ENCODE data around the gene IFRD2. TPM values are rescaled to one million over a fixed set of nuclear protein-coding genes. Genes with fewer than 3 reads are reported as not detected.
"Not testable (repeated sequence)": the region's sequence is repeated elsewhere in the genome, so short reads cannot be mapped to it uniquely, and the experiment has no call there.

Gene IFRD2
- total and polyA plus RNA-seq, 5 donors, result 50.9 to 67.6 (median 54.2) TPM

DNA sequence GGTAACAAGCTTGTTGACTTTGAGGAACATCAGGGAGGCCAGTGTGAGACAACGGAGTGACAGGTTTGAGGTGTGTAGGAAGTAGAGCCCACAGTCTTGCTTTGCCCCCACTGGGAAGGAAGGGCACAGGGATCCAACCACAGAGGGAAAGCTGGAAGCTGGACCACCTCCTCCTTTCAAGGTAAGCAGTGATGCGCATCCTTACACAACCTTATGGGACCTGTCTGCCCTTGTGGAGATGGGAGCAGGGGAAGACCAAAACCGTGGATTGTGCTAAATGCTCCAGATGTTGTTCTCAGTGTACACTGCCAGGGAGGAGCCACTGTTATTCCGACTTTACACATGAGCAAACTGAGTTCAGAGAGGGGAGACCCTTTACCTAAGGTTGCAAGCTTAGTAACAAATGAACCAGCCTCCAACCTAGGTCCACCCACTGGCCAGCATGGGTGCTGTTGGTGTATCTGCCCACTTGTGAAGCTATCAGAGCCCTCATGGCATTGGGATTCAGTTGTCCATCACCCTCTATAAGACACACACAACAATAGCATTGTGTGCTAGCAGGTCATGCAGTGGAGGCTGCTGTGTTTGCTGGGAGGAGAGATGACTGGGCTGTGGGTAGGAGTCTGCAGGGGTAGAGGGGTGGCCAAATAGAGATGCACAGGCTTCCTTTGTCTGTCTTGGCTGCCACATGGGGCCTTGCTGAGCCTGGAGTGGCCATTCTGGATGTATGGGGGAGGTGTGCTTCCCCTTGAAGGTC is 13.9 kb downstream of the IFRD2 start:
- intact Hi-C loops (cut with DNase I), result loop anchor here in 2 of 4 donors (10.0 kb wide), 1 partner anchor 154 kb away; no protein-coding TSS in a partner anchor
- ATAC-seq (peak in 1 of 2 donors; percentile 1), DNase-seq (no peak)
- no peaks in the 10 kb centered on the region for H3K9me3 ChIP-seq (ENCODE audit: control insufficient read depth, low read length)
- no peak overlapping the region for H3K4me3 ChIP-seq (ENCODE audit: low read length)
- H3K27ac ChIP-seq (ENCODE audit: low read length), result peak overlapping the region; percentile 89
- peaks cover 2% of the 10 kb centered on the region for H3K4me1 ChIP-seq (ENCODE audit: control insufficient read depth, insufficient read depth, low read length)
- no peaks in the 10 kb centered on the region for H3K27me3 ChIP-seq (ENCODE audit: control insufficient read depth, insufficient read depth)
- WGBS, result 76% methylated on average over 4 of the region's 4 CpGs

DNA sequence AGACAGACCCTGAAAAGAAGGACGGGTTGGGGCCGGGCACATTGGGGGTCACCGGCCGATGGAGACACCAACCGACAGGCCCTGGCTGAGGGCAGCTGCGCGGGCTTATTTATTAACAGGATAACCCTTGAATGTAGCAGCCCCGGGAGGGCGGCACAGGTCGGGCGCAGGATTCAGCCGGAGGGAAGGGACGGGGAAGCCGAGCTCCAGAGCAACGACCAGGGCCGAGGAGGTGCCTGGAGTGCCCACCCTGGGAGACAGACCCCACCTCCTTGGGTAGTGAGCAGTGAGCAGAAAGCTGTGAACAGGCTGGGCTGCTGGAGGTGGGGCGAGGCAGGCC is 15.5 kb downstream of the IFRD2 start:
- WGBS, result 89% methylated on average over 17 of the region's 17 CpGs
- Histone ChIP-seq H3K27ac (ENCODE audit: low read length) (no peak overlapping the region), H3K27me3 (ENCODE audit: control insufficient read depth, insufficient read depth) (no peaks in the 10 kb centered on the region), H3K9me3 (ENCODE audit: control insufficient read depth, low read length) (no peaks in the 10 kb centered on the region), H3K4me3 (ENCODE audit: low read length) (no peak overlapping the region), H3K4me1 (ENCODE audit: control insufficient read depth, insufficient read depth, low read length) (peaks cover 2% of the 10 kb centered on the region)
- no peak for ATAC-seq
- intact Hi-C loops (cut with DNase I), result loop anchor here in 2 of 4 donors (10.0 kb wide), 1 partner anchor 152 kb away; no protein-coding TSS in a partner anchor
- no peak for DNase-seq

DNA sequence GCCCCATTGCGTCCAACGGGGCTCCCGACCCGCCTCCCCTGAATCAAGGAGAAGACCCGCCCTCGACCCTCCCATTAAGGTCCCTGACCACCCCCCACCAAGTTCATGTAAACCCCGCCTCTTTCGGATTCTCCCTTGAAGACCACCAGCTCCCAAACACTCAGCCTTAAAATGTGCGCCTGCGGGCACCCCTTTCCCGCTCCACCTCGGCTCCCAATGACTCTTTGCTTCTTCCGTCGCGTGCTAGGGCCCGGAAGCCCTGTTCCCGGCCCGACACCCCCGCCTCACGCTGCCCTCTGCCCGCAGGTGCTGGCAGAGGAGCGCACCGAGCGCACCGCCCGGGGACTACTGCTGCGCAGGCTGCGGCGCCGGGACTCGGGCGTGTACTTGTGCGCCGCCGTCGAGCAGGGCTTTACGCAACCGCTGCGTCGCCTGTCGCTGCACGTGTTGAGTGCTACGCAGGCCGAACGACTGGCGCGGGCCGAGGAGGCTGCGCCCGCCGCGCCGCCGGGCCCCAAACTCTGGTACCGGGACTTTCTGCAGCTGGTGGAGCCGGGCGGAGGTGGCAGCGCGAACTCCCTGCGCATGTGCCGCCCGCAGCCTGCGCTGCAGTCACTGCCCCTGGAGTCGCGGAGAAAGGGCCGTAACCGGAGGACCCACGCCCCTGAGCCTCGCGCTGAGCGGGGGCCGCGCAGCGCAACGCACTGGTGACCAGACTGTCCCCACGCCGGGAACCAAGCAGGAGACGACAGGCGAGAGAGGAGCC is 16.1 kb downstream of the IFRD2 start:
- Histone ChIP-seq H3K27me3 (ENCODE audit: control insufficient read depth, insufficient read depth) (no peaks in the 10 kb centered on the region), H3K4me1 (ENCODE audit: control insufficient read depth, insufficient read depth, low read length) (peaks cover 2% of the 10 kb centered on the region), H3K9me3 (ENCODE audit: control insufficient read depth, low read length) (no peaks in the 10 kb centered on the region), H3K4me3 (ENCODE audit: low read length) (no peak overlapping the region), H3K27ac (ENCODE audit: low read length) (no peak overlapping the region)
- 48% methylated on average over 79 of the region's 79 CpGs for WGBS
- intact Hi-C loops (cut with DNase I), result loop anchor here in 3 of 4 donors (2.0 to 10.0 kb wide), 2 partner anchors 49 to 151 kb away; no protein-coding TSS in a partner anchor
- ATAC-seq, result no peak
- DNase-seq, result peak in 2 of 3 donors; percentile 67 to 69

DNA sequence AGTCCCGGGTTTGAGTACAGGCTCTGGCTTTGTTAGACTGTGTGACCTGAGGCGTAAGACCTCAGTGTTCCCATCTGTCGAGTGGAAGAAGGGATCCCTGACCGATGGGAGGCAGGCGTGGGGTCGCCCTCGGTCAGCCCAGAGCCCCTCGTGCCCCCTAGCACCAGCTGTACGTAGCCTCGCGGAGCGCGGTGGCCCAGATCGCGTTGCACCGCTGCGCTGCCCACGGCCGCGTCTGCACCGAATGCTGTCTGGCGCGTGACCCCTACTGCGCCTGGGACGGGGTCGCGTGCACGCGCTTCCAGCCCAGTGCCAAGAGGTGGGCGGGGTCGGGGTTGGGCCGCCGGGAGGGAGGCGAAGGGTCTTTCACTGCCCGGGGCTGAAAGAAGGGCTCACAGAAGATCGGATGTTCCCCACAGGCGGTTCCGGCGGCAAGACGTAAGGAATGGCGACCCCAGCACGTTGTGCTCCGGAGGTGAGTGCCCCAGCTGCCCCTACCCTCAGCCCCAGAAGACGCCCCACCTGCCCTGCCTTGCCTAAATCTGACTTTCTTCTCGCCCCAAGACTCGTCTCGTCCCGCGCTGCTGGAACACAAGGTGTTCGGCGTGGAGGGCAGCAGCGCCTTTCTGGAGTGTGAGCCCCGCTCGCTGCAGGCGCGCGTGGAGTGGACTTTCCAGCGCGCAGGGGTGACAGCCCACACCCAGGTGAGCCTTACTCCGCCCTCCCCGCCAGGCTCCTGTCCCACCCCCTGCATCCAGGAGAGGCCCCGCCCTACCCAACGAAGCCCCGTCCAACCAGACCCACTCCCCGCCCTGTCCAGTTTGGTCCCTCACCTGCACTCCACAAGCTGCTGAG is 16.9 kb downstream of the IFRD2 start:
- DNase-seq, result peak in 2 of 3 donors; percentile 45 to 64

DNA sequence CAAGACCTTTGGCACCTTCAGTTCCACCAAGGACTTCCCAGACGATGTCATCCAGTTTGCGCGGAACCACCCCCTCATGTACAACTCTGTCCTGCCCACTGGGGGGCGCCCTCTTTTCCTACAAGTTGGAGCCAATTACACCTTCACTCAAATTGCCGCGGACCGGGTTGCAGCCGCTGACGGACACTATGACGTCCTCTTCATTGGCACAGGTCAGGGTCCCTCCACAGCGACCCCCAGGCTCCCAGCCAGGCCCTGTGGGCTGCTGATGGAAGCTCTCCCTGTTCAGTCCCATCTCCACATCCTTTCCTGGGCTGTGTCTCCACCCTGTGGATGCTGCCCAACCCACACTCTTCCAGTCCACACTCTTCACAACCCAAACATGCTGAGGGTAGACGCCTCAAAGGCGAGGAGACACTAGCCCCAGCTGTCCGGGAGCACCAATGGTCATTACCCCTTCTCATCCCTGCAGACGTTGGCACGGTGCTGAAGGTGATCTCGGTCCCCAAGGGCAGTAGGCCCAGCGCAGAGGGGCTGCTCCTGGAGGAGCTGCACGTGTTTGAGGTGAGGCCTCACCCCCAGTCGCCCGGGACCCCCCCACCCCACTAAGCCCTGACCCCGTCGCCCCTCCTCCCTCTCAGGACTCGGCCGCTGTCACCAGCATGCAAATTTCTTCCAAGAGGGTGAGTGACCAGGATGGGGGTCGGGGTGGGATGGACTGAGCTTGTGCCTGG is 17.7 kb downstream of the IFRD2 start:
- ATAC-seq, result peak in 1 of 2 donors; percentile 20
- WGBS, result 29% methylated on average over 26 of the region's 26 CpGs
- Histone ChIP-seq H3K27ac (ENCODE audit: low read length) (no peak overlapping the region), H3K27me3 (ENCODE audit: control insufficient read depth, insufficient read depth) (no peaks in the 10 kb centered on the region), H3K9me3 (ENCODE audit: control insufficient read depth, low read length) (no peaks in the 10 kb centered on the region), H3K4me3 (ENCODE audit: low read length) (no peak overlapping the region), H3K4me1 (ENCODE audit: control insufficient read depth, insufficient read depth, low read length) (peaks cover 2% of the 10 kb centered on the region)
- DNase-seq, result peak in 2 of 3 donors; percentile 73 to 79
- intact Hi-C loops (cut with DNase I), result loop anchor here (2.0 to 10.0 kb wide), 5 partner anchors 47 to 150 kb away; partner anchors contain the start of gene GNAT1 (in 1 of the 4)

More for the DNA sequence above, 16.9 kb downstream of the IFRD2 start:
- no peaks in the 10 kb centered on the region for H3K9me3 ChIP-seq (ENCODE audit: control insufficient read depth, low read length)
- no peak for ATAC-seq
- peaks cover 2% of the 10 kb centered on the region for H3K4me1 ChIP-seq (ENCODE audit: control insufficient read depth, insufficient read depth, low read length)
- no peak overlapping the region for H3K27ac ChIP-seq (ENCODE audit: low read length)
- H3K4me3 ChIP-seq (ENCODE audit: low read length), result no peak overlapping the region
- H3K27me3 ChIP-seq (ENCODE audit: control insufficient read depth, insufficient read depth), result no peaks in the 10 kb centered on the region
- intact Hi-C loops (cut with DNase I), result loop anchor here in 3 of 4 donors (2.0 to 10.0 kb wide), 2 partner anchors 49 to 151 kb away; no protein-coding TSS in a partner anchor
- WGBS, result 35% methylated on average over 65 of the region's 65 CpGs

DNA sequence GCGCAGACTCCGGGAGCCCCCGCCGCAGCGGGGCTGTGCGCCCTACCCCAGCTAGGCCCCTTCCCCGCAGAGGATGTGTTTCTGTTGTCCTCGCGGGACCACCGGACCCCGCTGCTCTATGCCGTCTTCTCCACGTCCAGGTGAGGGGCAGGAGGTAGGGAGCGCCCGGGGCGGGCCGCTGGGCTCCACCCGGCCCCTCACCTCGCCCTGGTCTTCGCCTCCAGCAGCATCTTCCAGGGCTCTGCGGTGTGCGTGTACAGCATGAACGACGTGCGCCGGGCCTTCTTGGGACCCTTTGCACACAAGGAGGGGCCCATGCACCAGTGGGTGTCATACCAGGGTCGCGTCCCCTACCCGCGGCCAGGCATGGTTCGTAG is 18.6 kb downstream of the IFRD2 start:
- intact Hi-C loops (cut with DNase I), result loop anchor here (2.0 to 10.0 kb wide), 6 partner anchors 46 to 149 kb away; partner anchors contain the start of gene GNAT1 (in 1 of the 4)
- Histone ChIP-seq H3K4me1 (ENCODE audit: control insufficient read depth, insufficient read depth, low read length) (peaks cover 2% of the 10 kb centered on the region), H3K27me3 (ENCODE audit: control insufficient read depth, insufficient read depth) (no peaks in the 10 kb centered on the region), H3K4me3 (ENCODE audit: low read length) (no peak overlapping the region), H3K27ac (ENCODE audit: low read length) (no peak overlapping the region), H3K9me3 (ENCODE audit: control insufficient read depth, low read length) (no peaks in the 10 kb centered on the region)
- 56% methylated on average over 31 of the region's 31 CpGs for WGBS
- ATAC-seq (peak in 1 of 2 donors; percentile 1), DNase-seq (peak in 1 of 3 donors; percentile 67)

DNA sequence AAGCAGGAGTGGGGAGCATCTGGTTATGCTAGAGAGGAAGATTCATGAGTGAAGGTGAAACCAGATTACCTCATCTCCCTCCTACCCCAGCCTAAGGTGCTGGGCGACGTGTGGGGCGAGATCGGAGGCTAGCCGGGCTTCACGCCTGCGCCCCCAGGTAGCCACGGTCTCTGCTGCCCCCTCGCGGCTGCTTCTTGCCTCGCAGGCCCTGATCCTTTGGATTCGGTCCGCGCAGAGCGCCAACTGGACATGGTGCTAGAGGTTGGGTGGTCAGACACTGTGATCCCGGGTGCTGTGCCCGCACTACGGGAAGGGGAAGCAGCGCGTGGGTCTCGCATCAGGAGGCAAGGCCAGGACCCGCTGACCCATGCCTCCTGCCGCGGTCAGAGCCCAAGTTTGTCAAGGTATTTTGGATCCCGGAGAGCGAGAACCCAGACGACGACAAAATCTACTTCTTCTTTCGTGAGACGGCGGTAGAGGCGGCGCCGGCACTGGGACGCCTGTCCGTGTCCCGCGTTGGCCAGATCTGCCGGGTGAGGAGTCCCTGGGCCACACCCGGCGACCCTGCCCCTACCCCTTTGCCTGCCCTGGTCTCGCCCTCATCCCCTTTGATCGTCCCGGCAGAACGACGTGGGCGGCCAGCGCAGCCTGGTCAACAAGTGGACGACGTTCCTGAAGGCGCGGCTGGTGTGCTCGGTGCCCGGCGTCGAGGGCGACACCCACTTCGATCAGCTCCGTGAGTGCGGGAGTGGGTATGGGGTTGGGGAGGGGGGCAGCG is 19.1 kb downstream of the IFRD2 start:
- DNase-seq (peak; percentile 81 to 95 (median 94)), ATAC-seq (peak; percentile 58 to 63)
- Histone ChIP-seq H3K4me3 (ENCODE audit: low read length) (no peak overlapping the region), H3K27ac (ENCODE audit: low read length) (no peak overlapping the region), H3K4me1 (ENCODE audit: control insufficient read depth, insufficient read depth, low read length) (peaks cover 2% of the 10 kb centered on the region), H3K27me3 (ENCODE audit: control insufficient read depth, insufficient read depth) (no peaks in the 10 kb centered on the region), H3K9me3 (ENCODE audit: control insufficient read depth, low read length) (no peaks in the 10 kb centered on the region)
- 6% methylated on average over 61 of the region's 61 CpGs for WGBS
- intact Hi-C loops (cut with DNase I), result loop anchor here (2.0 to 10.0 kb wide), 6 partner anchors 46 to 148 kb away; partner anchors contain the start of gene GNAT1 (in 1 of the 4)

DNA sequence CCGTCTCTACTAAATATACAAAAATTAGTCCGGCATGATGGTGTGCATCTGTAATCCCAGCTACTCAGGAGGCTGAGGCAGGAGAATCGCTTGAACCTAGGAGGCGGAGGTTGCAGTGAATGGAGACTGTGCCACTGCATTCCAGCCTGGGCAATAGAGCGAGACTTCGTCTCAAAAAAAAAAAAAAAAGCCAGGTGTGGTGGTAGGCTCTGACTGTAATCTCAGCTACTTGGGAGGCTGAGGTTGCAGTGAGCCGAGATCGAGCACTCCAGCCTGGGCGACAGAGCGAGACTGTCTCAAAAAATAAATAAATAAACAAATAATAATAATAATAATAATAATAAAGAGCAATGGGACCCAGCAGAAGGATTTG is 19.7 kb downstream of the IFRD2 start:
- not testable (repeated sequence) for H3K4me1 ChIP-seq (ENCODE audit: control insufficient read depth, insufficient read depth, low read length); H3K27me3 ChIP-seq (ENCODE audit: control insufficient read depth, insufficient read depth); DNase-seq; H3K4me3 ChIP-seq (ENCODE audit: low read length); H3K27ac ChIP-seq (ENCODE audit: low read length); H3K9me3 ChIP-seq (ENCODE audit: control insufficient read depth, low read length); ATAC-seq
- intact Hi-C loops (cut with DNase I), result loop anchor here (2.0 to 10.0 kb wide), 6 partner anchors 45 to 148 kb away; partner anchors contain the start of gene GNAT1 (in 1 of the 4)
- 66% methylated on average over 10 of the region's 10 CpGs for WGBS

DNA sequence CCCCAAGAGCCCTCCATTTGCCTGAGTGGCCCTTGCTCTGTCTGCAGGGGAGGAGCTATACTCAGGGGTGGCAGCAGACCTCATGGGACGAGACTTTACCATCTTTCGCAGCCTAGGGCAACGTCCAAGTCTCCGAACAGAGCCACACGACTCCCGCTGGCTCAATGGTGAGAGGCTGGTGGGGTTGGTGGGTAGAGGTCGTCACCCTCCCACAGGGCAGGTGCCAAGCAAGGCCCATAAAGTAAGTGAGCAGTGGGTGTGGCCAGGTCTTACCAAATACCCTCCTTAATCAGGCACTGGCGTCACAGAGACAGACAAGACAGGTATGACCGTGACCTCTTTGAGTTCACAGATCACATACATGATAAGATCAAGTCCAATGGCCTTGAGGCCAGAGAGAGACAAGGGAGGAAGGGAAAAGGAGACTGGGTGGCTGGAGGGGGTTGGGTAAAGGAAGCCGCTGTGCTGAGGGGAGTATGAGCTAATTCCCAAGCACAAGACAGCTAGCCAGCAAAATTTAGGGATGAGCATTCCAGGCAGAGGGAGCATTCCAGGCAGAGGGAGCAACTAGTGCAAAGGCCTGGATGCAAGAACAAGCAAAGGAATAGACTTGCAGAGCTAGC is 20.8 kb downstream of the IFRD2 start:
- H3K4me3 ChIP-seq (ENCODE audit: low read length), result no peak overlapping the region
- DNase-seq (no peak), ATAC-seq (no peak)
- intact Hi-C loops (cut with DNase I), result loop anchor here in 3 of 4 donors (5.0 to 10.0 kb wide), 4 partner anchors 44 to 147 kb away; partner anchors contain the start of gene GNAT1 (in 1 of the 3)
- peaks cover 2% of the 10 kb centered on the region for H3K4me1 ChIP-seq (ENCODE audit: control insufficient read depth, insufficient read depth, low read length)
- H3K27ac ChIP-seq (ENCODE audit: low read length), result no peak overlapping the region
- WGBS, result 72% methylated on average over 10 of the region's 10 CpGs
- H3K9me3 ChIP-seq (ENCODE audit: control insufficient read depth, low read length), result no peaks in the 10 kb centered on the region
- H3K27me3 ChIP-seq (ENCODE audit: control insufficient read depth, insufficient read depth), result no peaks in the 10 kb centered on the region

Measured in right cardiac atrium (tissue), 5 donors.